Gastroesophageal sphincter (tissue), 4 donors: Measurements from ENCODE around the gene SMKR1. TPM values are rescaled to one million over a fixed set of nuclear protein-coding genes. Genes with fewer than 3 reads are reported as not detected.
"Not testable (repeated sequence)": the region's sequence is repeated elsewhere in the genome, so short reads cannot be mapped to it uniquely, and the experiment has no call there.

Source experiments
- ATAC-seq: fragments of 150-250 bp; one replicate; pipeline ENCODE4 v1.9.1; 2016; ENCODE audit warnings: mild to moderate bottlenecking, moderate library complexity
- H3K27ac ChIP-seq, 4 donors: fragments of 200-600 bp; sonication (generic) in 3 of 4; 1 replicate in 3 of 4; 2 replicates in 1 of 4; pipeline ENCODE4 v1.5.1; 2016 to 2019
- H3K27me3 ChIP-seq: fragments of 200-600 bp; sonication (generic); one replicate; pipeline ENCODE4 v1.5.1; 2019
- H3K36me3 ChIP-seq, 2 donors: fragments of 200-600 bp; sonication (generic); one replicate each; pipeline ENCODE4 v1.5.1; 2019; ENCODE audit warnings: control low read depth in 1 of 2
- H3K4me1 ChIP-seq, 3 donors: fragments of 200-600 bp; sonication (generic); 1 replicate in 2 of 3; 2 replicates in 1 of 3; pipeline ENCODE4 v1.5.1; 2016 to 2019; ENCODE audit warnings: control low read depth in 2 of 3
- H3K4me3 ChIP-seq, 2 donors: fragments of 200-600 bp; sonication (generic); one replicate each; pipeline ENCODE4 v1.5.1; 2019; ENCODE audit warnings: mild to moderate bottlenecking in 1 of 2, moderate library complexity in 1 of 2
- H3K9me3 ChIP-seq, 3 donors: fragments of 200-600 bp; sonication (generic); one replicate each; pipeline ENCODE4 v1.5.1; 2017 to 2019; ENCODE audit warnings: control low read depth in 2 of 3
- CTCF ChIP-seq, 4 experiments: fragments of 200-600 bp in 2 of 4; fragments of 450-650 bp in 2 of 4; sonication (generic) in 1 of 4; IDR thresholded peaks; one replicate each; pipeline ENCODE4 v1.5.1; 2017 to 2019; ENCODE audit warnings: antibody characterized with exemption in 4 of 4, mild to moderate bottlenecking in 2 of 4, moderate library complexity in 2 of 4
- EP300 ChIP-seq: sonication (generic); formaldehyde crosslinking; IDR thresholded peaks from one replicate; pipeline ENCODE4 v1.6.1; 2017; ENCODE audit warnings: antibody characterized with exemption, mild to moderate bottlenecking
- POLR2A ChIP-seq, 2 donors: fragments of 450-650 bp; IDR thresholded peaks; one replicate each; pipeline ENCODE4 v1.6.1; 2017; ENCODE audit warnings: antibody characterized with exemption in 2 of 2, mild to moderate bottlenecking in 2 of 2, moderate library complexity in 1 of 2
- POLR2AphosphoS5 ChIP-seq: sonication (generic); formaldehyde crosslinking; IDR thresholded peaks from one replicate; pipeline ENCODE4 v1.6.1; 2017; ENCODE audit warnings: antibody characterized with exemption
- WGBS, 2 donors: methylation state at CpG; one replicate each; pipeline ENCODE4 v1.1.5; 2018; ENCODE audit warnings: low coverage in 1 of 2; 5-methylcytosine and 5-hydroxymethylcytosine counted together
- total RNA-seq, 4 donors: library from RNA; depleted of rRNA; stranded (reverse); fragments of >200 nt; gene quantifications; one replicate each; pipeline ENCODE4 v1.1.0, GENCODE V29; 2016

Gene SMKR1
- total RNA-seq, 4 donors from 2014 or later = not detected

- no peak overlapping the region for H3K4me3 ChIP-seq
- no peaks in the 10 kb centered on the region for H3K4me1 ChIP-seq
- H3K36me3 ChIP-seq = no peaks in the 10 kb centered on the region
- H3K27ac ChIP-seq = no peak overlapping the region
- WGBS, 2 donors = 67 to 75% methylated on average over 1 of the region's 1 CpG
- H3K27me3 ChIP-seq = no peaks in the 10 kb centered on the region
- no peak for ATAC-seq
- TF ChIP-seq POLR2AphosphoS5 (no peak), EP300 (no peak), CTCF (IDR thresholded peaks at IDR 0.05) (no peak), POLR2A (IDR thresholded peaks at IDR 0.05) (no peak)
- H3K9me3 ChIP-seq = no peaks in the 10 kb centered on the region
Measured at GRCh38 chr7:129479831-129480230, 22.5 kb upstream of the SMKR1 start.

- no peak overlapping the region for H3K27ac ChIP-seq
- no peaks in the 10 kb centered on the region for H3K27me3 ChIP-seq
- H3K36me3 ChIP-seq = no peaks in the 10 kb centered on the region
- WGBS, 2 donors = 93 to 94% methylated on average over 2 to 4 of the region's 6 CpGs
- no peaks in the 10 kb centered on the region for H3K4me1 ChIP-seq
- TF ChIP-seq EP300 = no peak
- no peak for TF ChIP-seq POLR2AphosphoS5
- TF ChIP-seq CTCF (IDR thresholded peaks at IDR 0.05) = no peak
- no peak for ATAC-seq
- H3K4me3 ChIP-seq = no peak overlapping the region
- no peaks in the 10 kb centered on the region for H3K9me3 ChIP-seq
Measured at GRCh38 chr7:129480674-129481363, 21.5 kb upstream of the SMKR1 start.

- not testable (repeated sequence) for ATAC-seq, H3K27ac ChIP-seq
- WGBS, 2 donors = 100% methylated on average over 2 to 5 of the region's 6 CpGs
Measured at GRCh38 chr7:129481376-129481775, 21.0 kb upstream of the SMKR1 start.

GRCh38 chr7:129482781-129483180 lies 19.6 kb upstream of the SMKR1 start:
- Histone ChIP-seq H3K27me3 (no peaks in the 10 kb centered on the region), H3K4me1 (no peaks in the 10 kb centered on the region), H3K9me3 (no peaks in the 10 kb centered on the region), H3K36me3 (no peaks in the 10 kb centered on the region), H3K27ac (no peak overlapping the region), H3K4me3 (no peak overlapping the region)
- WGBS, 2 donors = 81 to 90% methylated on average over 7 to 8 of the region's 8 CpGs
- no peak for ATAC-seq
- TF ChIP-seq EP300 = no peak
- no peak for TF ChIP-seq CTCF (IDR thresholded peaks at IDR 0.05)
- TF ChIP-seq POLR2A (IDR thresholded peaks at IDR 0.05) = no peak
- TF ChIP-seq POLR2AphosphoS5 = no peak

More at GRCh38 chr7:129481376-129481775, 21.0 kb upstream of the SMKR1 start:
- not testable (repeated sequence) for H3K4me1 ChIP-seq, H3K27me3 ChIP-seq, H3K9me3 ChIP-seq, H3K36me3 ChIP-seq, H3K4me3 ChIP-seq

- WGBS, 2 donors = 69 to 86% methylated on average over 3 of the region's 3 CpGs
- Histone ChIP-seq H3K9me3 (no peaks in the 10 kb centered on the region), H3K27ac (no peak overlapping the region), H3K36me3 (no peaks in the 10 kb centered on the region), H3K27me3 (no peaks in the 10 kb centered on the region), H3K4me1 (no peaks in the 10 kb centered on the region), H3K4me3 (no peak overlapping the region)
- no peak for ATAC-seq
- TF ChIP-seq CTCF (IDR thresholded peaks at IDR 0.05) = no peak
- no peak for TF ChIP-seq EP300
- no peak for TF ChIP-seq POLR2A (IDR thresholded peaks at IDR 0.05)
- no peak for TF ChIP-seq POLR2AphosphoS5
Measured at GRCh38 chr7:129489491-129489890, 12.8 kb upstream of the SMKR1 start.
